Activated naive CD4-positive, alpha-beta T cell treated with anti-CD3 and anti-CD28 coated beads, Interleukin-2, amount 50 U/mL, for 72 hours (primary cell): ENCODE results near the gene BMAL2. TPM values are rescaled to one million over a fixed set of nuclear protein-coding genes. Genes with fewer than 3 reads are reported as not detected.

Source experiments
- ATAC-seq, 2 donors: fragments of 150-1000 bp; cut with Tn5 transposase; 2 replicates each; pipeline ENCODE4 v1.10.0; 2021; ENCODE audit warnings: mild to moderate bottlenecking in 2 of 2, moderate library complexity in 2 of 2
- DNase-seq, 2 donors: peaks; one replicate each; pipeline ENCODE4 v3.0.0; 2021 to 2022; ENCODE audit warnings: low spot score in 2 of 2
- H3K27ac Mint-ChIP-seq, 2 donors: one replicate each; pipeline ENCODE4 v1.8.0; 2022; ENCODE audit warnings: mild to moderate bottlenecking in 2 of 2, mixed read lengths in 2 of 2
- H3K36me3 Mint-ChIP-seq, 2 donors: one replicate each; pipeline ENCODE4 v1.8.0; 2022; ENCODE audit warnings: mixed read lengths in 2 of 2
- H3K9me3 Mint-ChIP-seq, 2 donors: one replicate each; pipeline ENCODE4 v1.8.0; 2022; ENCODE audit warnings: mixed read lengths in 2 of 2
- total RNA-seq, 2 donors: library from RNA; stranded (reverse); gene quantifications; one replicate each; pipeline ENCODE4 v1.2.3, GENCODE V29; 2022

BMAL2 gene
- total RNA-seq, result 10 to 100 TPM in 1 of 2 donors, 1 to 10 TPM in 1; 7.4 to 14.5 TPM

GRCh38 chr12:27332714-27333402 is at the start of gene BMAL2:
BMAL2 (plus strand) TSS chr12:27332836; CDS start chr12:27333073, 237 bp downstream.
- Mint-ChIP-seq H3K36me3 (peaks cover 5 to 8% of the 10 kb centered on the region in 2 donors), H3K27ac (peak within 1 kb of the TSS; percentile 80 to 93), H3K9me3 (no peaks in the 10 kb centered on the region)
- peak; percentile 45 to 71 for DNase-seq
- peak; percentile 40 to 49 for ATAC-seq

GRCh38 chr12:27284021-27284420 is 48.6 kb upstream of the BMAL2 start:
- DNase-seq, result no peak
- Mint-ChIP-seq H3K36me3 (no peaks in the 10 kb centered on the region), H3K27ac (no peak overlapping the region)

DNA sequence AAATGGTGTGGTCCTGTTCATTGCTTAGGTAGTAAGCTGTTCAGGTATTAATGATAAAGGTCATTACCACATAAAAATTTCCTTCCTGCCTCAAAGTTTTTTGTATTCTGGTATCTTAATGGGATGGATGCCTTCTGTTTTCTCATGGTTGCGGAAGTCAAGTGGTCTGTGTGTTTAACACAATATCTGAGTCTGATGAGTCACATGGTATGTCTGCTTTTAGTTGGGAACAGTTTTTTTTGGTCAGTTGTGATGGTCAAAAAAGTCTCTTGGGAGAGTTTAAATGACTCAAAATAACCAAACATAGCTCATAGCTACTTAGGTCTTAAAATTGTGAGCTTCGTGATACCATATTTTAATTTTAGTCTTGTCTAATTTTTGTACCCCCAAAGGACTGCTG is 47.9 kb upstream of the BMAL2 start:
- DNase-seq, result no peak
- ATAC-seq, result no peak
- H3K36me3 Mint-ChIP-seq, result no peaks in the 10 kb centered on the region
- H3K9me3 Mint-ChIP-seq, result no peaks in the 10 kb centered on the region
- no peak overlapping the region for H3K27ac Mint-ChIP-seq

More at GRCh38 chr12:27284021-27284420, 48.6 kb upstream of the BMAL2 start:
- no peaks in the 10 kb centered on the region for H3K9me3 Mint-ChIP-seq
- ATAC-seq, result no peak

GRCh38 chr12:27285403-27285802 is 47.2 kb upstream of the BMAL2 start:
- no peak for ATAC-seq
- H3K36me3 Mint-ChIP-seq, result no peaks in the 10 kb centered on the region
- DNase-seq, result no peak
- no peaks in the 10 kb centered on the region for H3K9me3 Mint-ChIP-seq
- H3K27ac Mint-ChIP-seq, result no peak overlapping the region

DNA sequence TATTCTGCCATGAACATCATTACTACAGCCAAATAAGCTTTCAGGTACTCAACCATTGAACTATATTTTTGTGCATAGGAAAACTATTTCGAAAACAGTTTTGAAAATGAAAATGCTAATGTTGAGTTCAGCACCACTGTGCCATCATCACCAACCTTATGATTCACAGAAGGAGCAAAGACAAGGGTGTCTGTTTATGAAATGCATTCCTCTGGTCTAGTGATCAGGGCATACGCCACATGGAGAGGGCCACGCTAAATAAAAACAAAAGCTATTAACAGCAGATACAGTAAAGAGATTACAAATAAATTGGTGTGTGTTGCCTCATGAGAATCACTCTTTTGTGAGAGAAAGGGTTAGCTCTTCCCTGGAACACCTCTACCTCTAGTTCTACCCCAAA is 43.2 kb upstream of the BMAL2 start:
- DNase-seq, result no peak
- no peak for ATAC-seq
- Mint-ChIP-seq H3K36me3 (no peaks in the 10 kb centered on the region), H3K27ac (no peak overlapping the region), H3K9me3 (no peaks in the 10 kb centered on the region)

DNA sequence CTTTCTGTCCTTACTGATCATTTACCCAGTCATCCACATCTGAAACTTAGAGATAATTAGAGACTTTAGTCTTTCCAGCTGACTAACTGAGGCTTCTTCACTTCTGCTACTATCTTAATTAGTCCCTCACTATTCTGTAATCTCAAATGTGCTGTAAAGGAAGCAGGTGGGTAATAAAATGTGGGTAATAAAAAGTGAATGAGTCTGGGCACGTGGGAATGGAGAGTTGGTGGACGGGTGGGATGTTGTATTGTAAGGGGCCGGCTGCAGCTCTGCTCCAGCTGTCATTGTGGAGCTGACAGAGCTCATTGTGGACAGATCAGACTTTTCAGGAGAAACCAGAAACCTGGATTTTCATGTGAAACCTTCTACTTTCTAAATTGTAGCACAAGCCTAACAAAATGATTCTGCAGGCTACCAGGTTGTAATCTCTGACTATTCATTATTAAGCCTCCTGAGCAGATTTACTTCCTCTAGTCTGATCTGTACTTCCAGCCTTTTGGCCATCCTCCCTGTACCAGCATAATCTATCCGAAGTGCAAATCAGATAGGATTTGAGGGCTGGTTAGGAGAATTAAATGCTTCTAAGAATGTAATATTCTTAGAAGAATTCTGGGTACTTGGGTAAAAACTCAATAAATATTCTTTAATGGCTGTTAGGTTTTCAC is 42.0 kb upstream of the BMAL2 start:
- ATAC-seq (no peak), DNase-seq (no peak)
- Mint-ChIP-seq H3K36me3 (no peaks in the 10 kb centered on the region), H3K27ac (no peak overlapping the region), H3K9me3 (no peaks in the 10 kb centered on the region)

DNA sequence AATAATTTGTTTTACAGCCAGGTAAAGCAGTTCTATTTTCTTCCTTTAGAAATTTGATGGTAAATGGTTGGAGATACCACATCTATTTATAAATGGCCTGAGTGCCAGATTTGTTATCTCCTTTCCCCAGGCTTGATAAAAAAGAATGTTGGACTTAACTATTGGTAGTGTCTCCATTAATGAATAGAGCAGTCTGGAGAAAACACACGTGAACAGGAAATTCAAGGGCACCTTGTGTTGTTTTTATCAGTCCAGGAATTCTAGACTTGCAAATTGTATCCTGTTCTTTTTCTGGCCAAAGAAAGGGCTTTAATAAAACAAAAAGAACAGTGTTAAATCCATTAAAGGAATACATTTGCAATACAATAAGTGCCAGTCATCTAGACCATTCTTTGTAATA is 40.8 kb upstream of the BMAL2 start:
- no peak for ATAC-seq
- DNase-seq, result no peak
- H3K36me3 Mint-ChIP-seq, result no peaks in the 10 kb centered on the region
- no peaks in the 10 kb centered on the region for H3K9me3 Mint-ChIP-seq
- H3K27ac Mint-ChIP-seq, result no peak overlapping the region

DNA sequence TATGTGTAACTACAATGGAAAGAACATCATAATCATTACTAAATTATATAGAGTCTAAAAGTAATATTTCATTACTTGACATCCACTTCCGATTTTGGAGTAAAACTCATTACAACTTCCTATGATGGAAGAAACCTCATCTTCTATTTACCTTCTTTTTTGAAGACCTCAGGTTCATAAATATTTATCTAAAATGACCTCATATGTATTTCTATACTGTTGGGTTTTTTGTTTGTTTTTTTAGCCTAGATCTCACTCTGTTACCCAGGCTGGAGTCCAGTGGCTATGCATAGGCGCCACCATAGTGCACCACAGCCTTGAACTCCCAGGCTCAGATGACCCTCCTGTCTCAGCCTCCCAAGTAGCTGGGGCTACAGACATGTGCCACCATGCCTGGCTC is 39.9 kb upstream of the BMAL2 start:
- H3K27ac Mint-ChIP-seq, result no peak overlapping the region
- DNase-seq (no peak), ATAC-seq (no peak)
- H3K36me3 Mint-ChIP-seq, result no peaks in the 10 kb centered on the region
- H3K9me3 Mint-ChIP-seq, result no peaks in the 10 kb centered on the region

DNA sequence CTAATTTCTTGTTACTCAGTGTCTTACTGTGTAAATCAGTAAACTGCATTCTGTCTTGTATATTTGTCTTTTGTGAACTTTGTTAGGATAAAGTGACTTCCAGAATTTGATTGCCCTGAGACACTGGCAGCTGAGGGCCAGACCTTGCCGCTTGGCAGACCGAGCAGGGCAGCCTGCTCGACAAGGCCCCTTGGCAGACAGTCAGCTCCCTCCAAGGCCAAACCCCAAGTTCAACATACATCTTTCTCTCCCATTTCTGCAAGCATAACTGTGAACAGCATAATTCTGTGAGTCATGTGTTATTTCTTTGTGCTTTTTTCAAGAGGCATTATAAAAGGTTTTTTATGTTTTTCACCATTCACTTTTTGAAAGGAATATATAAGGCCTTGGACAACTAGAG is 39.2 kb upstream of the BMAL2 start:
- Mint-ChIP-seq H3K36me3 (no peaks in the 10 kb centered on the region), H3K27ac (peak overlapping the region in 1 of 2 donors; percentile 52), H3K9me3 (no peaks in the 10 kb centered on the region)
- DNase-seq (no peak), ATAC-seq (no peak)

- DNase-seq (no peak), ATAC-seq (no peak)
- H3K9me3 Mint-ChIP-seq, result no peaks in the 10 kb centered on the region
- H3K27ac Mint-ChIP-seq, result no peak overlapping the region
- no peaks in the 10 kb centered on the region for H3K36me3 Mint-ChIP-seq
Observed at GRCh38 chr12:27296674-27297073, 36.0 kb upstream of the BMAL2 start.

DNA sequence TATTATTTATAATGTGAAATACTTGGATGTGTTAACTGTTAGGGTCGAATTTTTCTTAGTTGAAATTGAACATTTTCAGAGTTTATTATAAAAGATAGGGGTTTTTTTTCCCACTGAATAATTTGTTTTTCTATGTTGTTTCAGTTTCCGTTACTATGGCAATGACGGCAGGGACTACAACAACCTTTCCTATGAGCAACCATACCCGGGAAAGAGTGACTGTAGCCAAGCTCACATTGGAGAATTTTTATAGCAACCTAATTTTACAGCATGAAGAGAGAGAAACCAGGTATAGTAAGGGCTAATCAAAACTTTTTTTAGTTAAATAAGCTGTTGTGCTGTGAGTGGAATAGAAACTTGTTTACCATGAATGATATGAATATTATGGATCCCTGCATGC is 35.1 kb upstream of the BMAL2 start:
- Mint-ChIP-seq H3K27ac (peak overlapping the region in 1 of 2 donors; percentile 27), H3K9me3 (no peaks in the 10 kb centered on the region)

DNA sequence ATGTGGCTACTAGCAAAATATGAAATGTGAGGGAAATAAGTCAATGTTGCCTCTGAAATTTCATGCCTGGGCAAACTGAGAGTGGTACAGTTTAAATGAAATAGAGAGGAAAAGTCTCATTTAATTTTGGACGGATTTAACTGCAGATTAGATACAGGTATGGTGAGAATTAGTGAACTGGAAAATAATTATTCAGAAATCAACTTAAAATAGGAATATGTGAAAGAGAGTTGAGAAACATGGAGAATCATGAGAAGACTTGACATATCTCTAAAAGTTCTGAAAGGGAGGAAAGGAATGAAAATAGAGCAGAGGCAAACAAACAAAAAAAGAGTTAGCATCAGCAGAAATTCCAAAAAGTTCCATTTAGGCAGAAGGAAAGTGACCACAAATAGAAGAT is 33.5 kb upstream of the BMAL2 start:
- DNase-seq, result no peak
- Mint-ChIP-seq H3K9me3 (no peaks in the 10 kb centered on the region), H3K36me3 (peaks cover 4 to 6% of the 10 kb centered on the region in 2 donors), H3K27ac (peak overlapping the region; percentile 2 to 27)
- no peak for ATAC-seq

More for the DNA sequence above, 35.1 kb upstream of the BMAL2 start:
- ATAC-seq (peak; percentile 46 to 80), DNase-seq (no peak)
- no peaks in the 10 kb centered on the region for H3K36me3 Mint-ChIP-seq

- peak overlapping the region in 1 of 2 donors; percentile 19 for H3K27ac Mint-ChIP-seq
- no peak for DNase-seq
- H3K9me3 Mint-ChIP-seq, result no peaks in the 10 kb centered on the region
- H3K36me3 Mint-ChIP-seq, result peaks cover 4 to 6% of the 10 kb centered on the region in 2 donors
- ATAC-seq, result no peak
Observed at GRCh38 chr12:27300226-27300625, 32.4 kb upstream of the BMAL2 start.

- Mint-ChIP-seq H3K9me3 (no peaks in the 10 kb centered on the region), H3K36me3 (peaks cover 4 to 6% of the 10 kb centered on the region in 2 donors), H3K27ac (no peak overlapping the region)
- DNase-seq (no peak), ATAC-seq (no peak)
Observed at GRCh38 chr12:27303139-27304111, 29.2 kb upstream of the BMAL2 start.

GRCh38 chr12:27304856-27305255 is 27.8 kb upstream of the BMAL2 start:
- ATAC-seq, result no peak
- no peak overlapping the region for H3K27ac Mint-ChIP-seq

DNA sequence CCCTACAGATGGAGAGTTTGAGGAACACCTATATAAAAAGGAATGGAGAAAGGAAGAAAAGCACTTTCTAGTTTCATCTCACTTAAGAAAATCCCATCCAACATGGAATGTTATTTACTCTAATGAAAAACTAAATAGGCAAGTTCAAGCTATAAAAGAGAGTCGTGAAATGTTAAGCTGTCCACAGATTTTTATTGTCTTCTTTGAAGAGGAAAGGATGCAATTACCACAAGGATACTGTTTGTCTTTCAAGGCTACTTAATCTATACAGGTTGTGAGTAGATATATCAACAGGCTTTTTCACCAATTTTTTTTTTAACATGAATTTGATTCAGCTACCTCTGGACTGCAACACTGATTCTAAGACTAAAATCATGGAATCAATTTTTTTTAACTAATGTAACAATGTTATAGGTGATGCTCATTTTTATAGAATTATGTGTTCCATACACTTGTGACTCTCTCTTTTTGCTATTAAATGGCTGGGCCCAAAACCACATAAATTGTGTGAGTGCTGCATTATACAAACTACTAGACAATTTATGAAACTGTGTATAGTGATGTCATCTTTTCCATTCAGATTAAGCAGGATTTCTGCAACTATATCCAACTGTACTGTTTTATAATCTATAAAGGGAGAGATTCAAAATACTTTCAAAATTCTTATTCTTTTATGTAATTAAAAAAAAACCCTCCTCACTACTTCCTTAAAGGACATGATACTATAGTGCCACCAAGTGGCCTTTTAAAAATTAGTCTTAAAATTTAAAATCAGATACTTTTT is 26.8 kb upstream of the BMAL2 start:
- no peak for DNase-seq
- Mint-ChIP-seq H3K36me3 (peaks cover 4 to 6% of the 10 kb centered on the region in 2 donors), H3K27ac (no peak overlapping the region), H3K9me3 (no peaks in the 10 kb centered on the region)
- no peak for ATAC-seq

More at GRCh38 chr12:27304856-27305255, 27.8 kb upstream of the BMAL2 start:
- no peak for DNase-seq
- Mint-ChIP-seq H3K9me3 (no peaks in the 10 kb centered on the region), H3K36me3 (peaks cover 4 to 6% of the 10 kb centered on the region in 2 donors)
